C1 segment of cervical spinal cord (tissue), 14 donors: Measurements from ENCODE around the gene GABPA.
"Not testable (repeated sequence)": the region's sequence is repeated elsewhere in the genome, so short reads cannot be mapped to it uniquely, and the experiment has no call there.

Source experiments
- DNase-seq, 14 donors: peaks; one replicate each; lab custom pipeline; 2025; lab: John Stamatoyannopoulos, UW

The GABPA gene

GRCh38 chr21:25734904-25735645, at the start of gene GABPA, which contains the start of gene ATP5PF:
TSS of gene GABPA (plus strand) at chr21:25734972. CDS start at chr21:25741599, 6,627 bp downstream.
TSS of gene ATP5PF (minus strand) at chr21:25734904. CDS start at chr21:25729794, 5,110 bp downstream.
- peak; percentile 91 to 100 (median 97) for DNase-seq

- DNase-seq, result no peak
Observed at GRCh38 chr21:25687787-25688186, 47.0 kb upstream of the GABPA start.

GRCh38 chr21:25688275-25689155, 46.3 kb upstream of the GABPA start:
- no peak for DNase-seq

- no peak for DNase-seq
Observed at GRCh38 chr21:25689226-25689625, 45.5 kb upstream of the GABPA start.

GRCh38 chr21:25691976-25692375, 42.8 kb upstream of the GABPA start:
- no peak for DNase-seq

- DNase-seq, result not testable (repeated sequence)
Observed at GRCh38 chr21:25695461-25695860, 39.3 kb upstream of the GABPA start.

GRCh38 chr21:25700741-25701140, 34.0 kb upstream of the GABPA start:
- no peak for DNase-seq

- DNase-seq, result no peak
Observed at GRCh38 chr21:25701529-25701928, 33.2 kb upstream of the GABPA start.

GRCh38 chr21:25708467-25709065, 26.2 kb upstream of the GABPA start:
- peak in 3 of 14 donors; percentile 0 to 10 (median 1) for DNase-seq

- no peak for DNase-seq
Observed at GRCh38 chr21:25709684-25710265, 25.0 kb upstream of the GABPA start.

GRCh38 chr21:25710550-25710949, 24.2 kb upstream of the GABPA start:
- no peak for DNase-seq

GRCh38 chr21:25714066-25714465, 20.7 kb upstream of the GABPA start:
- not testable (repeated sequence) for DNase-seq

- DNase-seq, result no peak
Observed at GRCh38 chr21:25717491-25718147, 17.2 kb upstream of the GABPA start.

- DNase-seq, result no peak
Observed at GRCh38 chr21:25721987-25722386, 12.8 kb upstream of the GABPA start.

- no peak for DNase-seq
Observed at GRCh38 chr21:25722631-25723030, 12.1 kb upstream of the GABPA start.

- DNase-seq, result no peak
Observed at GRCh38 chr21:25732091-25732760, 2.5 kb upstream of the GABPA start.

GRCh38 chr21:25733859-25734653, 716 bp upstream of the GABPA start:
- peak in 2 of 14 donors; percentile 30 to 36 for DNase-seq

- DNase-seq, result no peak
Observed at GRCh38 chr21:25734654-25734903, 193 bp upstream of the GABPA start.

GRCh38 chr21:25735646-25736597, 1.1 kb downstream of the GABPA start:
- DNase-seq, result peak in 3 of 14 donors; percentile 51 to 89 (median 89)
